NCI-H82 treated with DMSO at 0.1 percent for 48 hours (cell line): ENCODE data around the gene KRTAP16-1.
"Not testable (repeated sequence)": the region's sequence is repeated elsewhere in the genome, so short reads cannot be mapped to it uniquely, and the experiment has no call there.

Source experiments
- DNase-seq: peaks from one replicate; lab custom pipeline; 2025; ENCODE audit not compliant: unreplicated experiment; lab: John Stamatoyannopoulos, UW

Gene KRTAP16-1

GRCh38 chr17:41308918-41309359 lies at the start of gene KRTAP16-1:
TSS of gene KRTAP16-1 (minus strand) at chr17:41309309. CDS start at chr17:41309253, 56 bp downstream.
- DNase-seq = no peak

GRCh38 chr17:41354536-41354935 lies 45.4 kb upstream of the KRTAP16-1 start:
- DNase-seq = no peak

GRCh38 chr17:41352597-41353366 lies 43.7 kb upstream of the KRTAP16-1 start:
- no peak for DNase-seq

- no peak for DNase-seq
These were observed 42.1 kb upstream of the KRTAP16-1 start for GRCh38 chr17:41351177-41351576.

GRCh38 chr17:41350381-41350878 lies 41.3 kb upstream of the KRTAP16-1 start, which contains the start of gene KRT33A:
TSS of gene KRT33A (minus strand) at chr17:41350828. CDS start at chr17:41350767, 61 bp downstream.
- DNase-seq = not testable (repeated sequence)

GRCh38 chr17:41347869-41348760 lies 39.0 kb upstream of the KRTAP16-1 start:
- no peak for DNase-seq

- DNase-seq = not testable (repeated sequence)
These were observed 37.3 kb upstream of the KRTAP16-1 start for GRCh38 chr17:41346421-41346820.

- no peak for DNase-seq
These were observed 36.9 kb upstream of the KRTAP16-1 start for GRCh38 chr17:41345992-41346391.

- no peak for DNase-seq
These were observed 33.9 kb upstream of the KRTAP16-1 start for GRCh38 chr17:41343029-41343428.

GRCh38 chr17:41340934-41341861 lies 32.1 kb upstream of the KRTAP16-1 start:
- DNase-seq = no peak

- DNase-seq = no peak
These were observed 31.4 kb upstream of the KRTAP16-1 start for GRCh38 chr17:41340494-41340893.

- no peak for DNase-seq
These were observed 30.6 kb upstream of the KRTAP16-1 start for GRCh38 chr17:41339571-41340172.

GRCh38 chr17:41338961-41339485 lies 29.9 kb upstream of the KRTAP16-1 start:
- DNase-seq = no peak

- DNase-seq = no peak
These were observed 26.6 kb upstream of the KRTAP16-1 start for GRCh38 chr17:41335747-41336146.

- no peak for DNase-seq
These were observed 25.5 kb upstream of the KRTAP16-1 start for GRCh38 chr17:41334385-41335305.

- DNase-seq = no peak
These were observed 24.7 kb upstream of the KRTAP16-1 start for GRCh38 chr17:41333836-41334235.

GRCh38 chr17:41333098-41333497 lies 24.0 kb upstream of the KRTAP16-1 start:
- no peak for DNase-seq

- DNase-seq = no peak
These were observed 23.1 kb upstream of the KRTAP16-1 start for GRCh38 chr17:41332239-41332638.

GRCh38 chr17:41331606-41332005 lies 22.5 kb upstream of the KRTAP16-1 start:
- no peak for DNase-seq
